Upper lobe of left lung (tissue), 4 donors: Measurements from ENCODE around the gene CCDC192.

Experiments
- POLR2A ChIP-seq, 4 donors: fragments of 450-650 bp; IDR thresholded peaks; one replicate each; pipeline ENCODE4 v1.5.1; 2016 to 2017; ENCODE audit warnings: antibody characterized with exemption in 4 of 4, mild to moderate bottlenecking in 2 of 4
- POLR2AphosphoS5 ChIP-seq, 2 donors: sonication (generic); formaldehyde crosslinking; IDR thresholded peaks; one replicate each; pipeline ENCODE4 v1.5.1; 2017; ENCODE audit warnings: antibody characterized with exemption in 2 of 2
- TF ChIP-seq, protein P1 (sequence below), 6 experiments: fragments of 450-650 bp in 4 of 6; fragments of 200-600 bp in 2 of 6; sonication (generic) in 2 of 6; IDR thresholded peaks; one replicate each; pipeline ENCODE4 v1.5.1; 2016 to 2019; ENCODE audit warnings: antibody characterized with exemption in 6 of 6

DNA sequence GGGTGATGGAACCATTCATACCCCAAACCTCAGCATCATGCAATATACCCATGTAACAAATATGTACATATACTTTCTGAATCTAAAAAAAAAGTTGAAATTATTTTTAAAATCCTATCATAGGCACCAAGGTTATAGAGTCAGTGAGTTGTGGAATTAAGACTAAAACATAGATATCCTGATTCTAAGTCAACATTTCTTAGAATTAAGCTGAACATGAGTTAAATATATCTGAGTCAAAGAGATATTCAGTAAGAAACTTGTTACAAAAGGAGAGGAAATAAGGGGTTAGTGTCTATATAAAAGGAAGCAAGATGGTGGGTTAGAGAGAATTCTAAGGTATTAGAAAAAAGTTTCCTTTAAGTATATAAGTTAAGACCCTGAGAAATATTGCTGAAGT lies 89.9 kb downstream of the CCDC192 start:
- TF ChIP-seq, protein P1, sequence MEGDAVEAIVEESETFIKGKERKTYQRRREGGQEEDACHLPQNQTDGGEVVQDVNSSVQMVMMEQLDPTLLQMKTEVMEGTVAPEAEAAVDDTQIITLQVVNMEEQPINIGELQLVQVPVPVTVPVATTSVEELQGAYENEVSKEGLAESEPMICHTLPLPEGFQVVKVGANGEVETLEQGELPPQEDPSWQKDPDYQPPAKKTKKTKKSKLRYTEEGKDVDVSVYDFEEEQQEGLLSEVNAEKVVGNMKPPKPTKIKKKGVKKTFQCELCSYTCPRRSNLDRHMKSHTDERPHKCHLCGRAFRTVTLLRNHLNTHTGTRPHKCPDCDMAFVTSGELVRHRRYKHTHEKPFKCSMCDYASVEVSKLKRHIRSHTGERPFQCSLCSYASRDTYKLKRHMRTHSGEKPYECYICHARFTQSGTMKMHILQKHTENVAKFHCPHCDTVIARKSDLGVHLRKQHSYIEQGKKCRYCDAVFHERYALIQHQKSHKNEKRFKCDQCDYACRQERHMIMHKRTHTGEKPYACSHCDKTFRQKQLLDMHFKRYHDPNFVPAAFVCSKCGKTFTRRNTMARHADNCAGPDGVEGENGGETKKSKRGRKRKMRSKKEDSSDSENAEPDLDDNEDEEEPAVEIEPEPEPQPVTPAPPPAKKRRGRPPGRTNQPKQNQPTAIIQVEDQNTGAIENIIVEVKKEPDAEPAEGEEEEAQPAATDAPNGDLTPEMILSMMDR (IDR thresholded peaks at IDR 0.05) = no peak
- TF ChIP-seq POLR2AphosphoS5 (IDR thresholded peaks at IDR 0.05) = no peak
- no peak for TF ChIP-seq POLR2A (IDR thresholded peaks at IDR 0.05)
